Stimulated activated CD4-positive, alpha-beta T cell treated with anti-CD3 and anti-CD28 coated beads, Interleukin-4, amount 100 ng/mL, for 24 hours (primary cell): ENCODE data around the gene C4orf36.
A peak's percentile ranks its signal among the peaks of the same experiment; 100 is the strongest.

Experiments
- DNase-seq: peaks from one replicate; pipeline ENCODE4 v3.0.0-alpha.2; 2020

C4orf36 gene

GRCh38 chr4:86891762-86892635 is at the start of gene C4orf36:
C4orf36 (minus strand) TSS chr4:86892422; CDS start chr4:86891520, 902 bp downstream.
- DNase-seq, result peak; percentile 23

- no peak for DNase-seq
Observed at GRCh38 chr4:86940920-86941460, 48.8 kb upstream of the C4orf36 start.

DNA sequence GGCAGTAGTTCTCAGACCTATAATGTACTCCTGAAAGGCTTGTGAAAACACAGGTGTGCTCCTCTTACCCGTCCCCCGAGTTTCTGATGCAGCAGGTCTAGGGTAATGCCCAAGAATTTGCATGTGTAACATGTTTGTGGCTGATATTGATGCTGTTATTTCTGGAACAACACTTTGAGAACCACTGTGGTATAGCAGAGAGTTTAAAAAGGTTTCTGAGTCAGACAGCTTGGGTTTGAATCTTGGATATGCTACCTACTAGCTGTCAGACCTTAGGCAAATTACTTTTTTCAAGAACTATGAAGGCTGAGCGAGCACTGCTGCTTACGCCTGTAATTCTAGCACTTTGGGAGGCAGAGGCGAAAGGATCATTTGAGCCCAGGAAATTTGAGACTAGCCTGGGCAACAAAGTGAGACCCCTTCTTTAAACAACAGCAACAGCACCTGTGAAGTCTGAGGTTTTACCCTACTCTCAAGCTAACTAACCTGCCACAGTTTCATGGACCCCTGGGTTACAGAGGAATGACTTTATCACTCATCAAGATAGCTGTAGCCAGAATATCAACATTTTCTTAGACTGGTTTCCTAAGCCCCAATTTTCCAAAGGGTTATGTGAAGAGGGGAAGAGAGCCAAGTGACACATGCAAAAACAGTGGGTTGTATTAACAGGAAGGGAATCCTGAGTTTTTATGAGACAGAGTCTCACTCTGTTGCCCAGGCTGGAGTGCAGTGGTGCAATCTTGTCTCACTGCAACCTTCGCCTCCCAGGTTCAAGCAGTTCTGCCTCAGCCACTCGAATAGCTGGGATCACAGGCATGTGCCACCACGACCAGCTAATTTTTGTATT is 47.7 kb upstream of the C4orf36 start:
- DNase-seq, result peak; percentile 37

DNA sequence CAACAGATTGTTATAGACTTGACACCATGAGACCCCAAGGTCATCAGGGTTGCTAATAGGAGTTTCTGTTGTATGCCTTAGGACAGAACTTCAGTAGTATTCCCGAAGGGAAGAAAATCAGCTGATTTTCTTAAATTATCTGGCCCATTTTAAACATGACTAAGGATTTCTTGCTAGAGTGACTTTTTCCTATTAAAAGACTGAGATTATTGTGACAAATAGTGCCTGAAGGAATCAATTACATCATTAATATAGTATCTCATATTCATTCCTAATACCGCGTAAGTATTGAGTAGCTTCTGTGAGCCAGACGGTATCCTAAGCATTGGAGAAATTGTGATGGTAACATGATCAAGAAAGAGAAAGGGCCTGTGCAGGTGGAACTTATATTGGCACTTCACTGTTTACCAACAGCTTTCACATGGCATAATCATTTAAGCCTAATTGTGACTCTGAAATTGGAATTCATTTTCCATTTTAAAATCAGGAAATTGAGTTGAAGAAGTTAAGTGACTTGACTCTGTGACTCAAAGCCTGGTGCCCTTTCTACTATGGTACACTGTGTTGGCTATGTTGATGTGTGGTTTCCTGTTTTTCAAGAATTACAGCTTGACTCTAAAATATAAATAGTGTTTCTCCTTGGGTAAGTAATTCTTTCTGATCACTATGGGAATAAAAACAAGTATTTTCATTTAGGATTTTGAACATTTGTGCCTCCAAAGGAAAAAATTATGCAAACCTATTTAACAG is 46.7 kb upstream of the C4orf36 start:
- no peak for DNase-seq

GRCh38 chr4:86935853-86936733 is 43.9 kb upstream of the C4orf36 start:
- peak; percentile 82 for DNase-seq

GRCh38 chr4:86935566-86935852 is 43.3 kb upstream of the C4orf36 start:
- DNase-seq, result no peak

GRCh38 chr4:86934771-86935565 is 42.7 kb upstream of the C4orf36 start, which contains the start of gene AFF1:
AFF1 (plus strand) TSS chr4:86935011; CDS start chr4:86948534, 13,523 bp downstream.
- peak; percentile 89 for DNase-seq

DNA sequence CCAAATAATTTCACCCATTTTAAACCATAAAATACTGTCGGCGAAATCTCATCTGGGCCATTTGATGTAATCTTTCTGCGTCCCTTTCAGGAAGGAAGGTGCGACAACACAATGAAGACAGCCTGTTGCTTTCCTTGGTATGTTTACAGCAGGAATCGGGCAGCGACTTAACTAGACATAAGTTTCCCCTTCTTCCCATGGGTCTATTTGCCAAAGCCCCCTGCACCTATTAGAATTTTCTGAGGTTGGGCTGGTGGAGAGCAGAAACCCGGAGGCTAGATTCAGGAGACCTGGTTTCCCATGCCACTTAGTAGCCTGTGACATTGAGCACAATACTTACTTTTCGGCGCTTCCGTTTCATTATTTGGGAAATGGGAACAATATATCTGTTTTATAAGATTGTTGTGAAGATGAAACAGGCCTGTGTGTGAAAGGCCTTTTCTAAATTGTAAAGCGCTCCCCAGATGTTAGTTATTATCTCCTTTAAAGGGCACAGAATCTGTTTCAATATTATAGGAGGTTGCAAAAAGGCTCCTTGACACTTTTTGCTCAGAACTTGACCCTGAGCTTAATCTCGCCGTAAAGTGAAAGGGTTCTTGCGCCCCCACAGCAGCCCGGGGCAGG is 42.0 kb upstream of the C4orf36 start:
- DNase-seq, result no peak

DNA sequence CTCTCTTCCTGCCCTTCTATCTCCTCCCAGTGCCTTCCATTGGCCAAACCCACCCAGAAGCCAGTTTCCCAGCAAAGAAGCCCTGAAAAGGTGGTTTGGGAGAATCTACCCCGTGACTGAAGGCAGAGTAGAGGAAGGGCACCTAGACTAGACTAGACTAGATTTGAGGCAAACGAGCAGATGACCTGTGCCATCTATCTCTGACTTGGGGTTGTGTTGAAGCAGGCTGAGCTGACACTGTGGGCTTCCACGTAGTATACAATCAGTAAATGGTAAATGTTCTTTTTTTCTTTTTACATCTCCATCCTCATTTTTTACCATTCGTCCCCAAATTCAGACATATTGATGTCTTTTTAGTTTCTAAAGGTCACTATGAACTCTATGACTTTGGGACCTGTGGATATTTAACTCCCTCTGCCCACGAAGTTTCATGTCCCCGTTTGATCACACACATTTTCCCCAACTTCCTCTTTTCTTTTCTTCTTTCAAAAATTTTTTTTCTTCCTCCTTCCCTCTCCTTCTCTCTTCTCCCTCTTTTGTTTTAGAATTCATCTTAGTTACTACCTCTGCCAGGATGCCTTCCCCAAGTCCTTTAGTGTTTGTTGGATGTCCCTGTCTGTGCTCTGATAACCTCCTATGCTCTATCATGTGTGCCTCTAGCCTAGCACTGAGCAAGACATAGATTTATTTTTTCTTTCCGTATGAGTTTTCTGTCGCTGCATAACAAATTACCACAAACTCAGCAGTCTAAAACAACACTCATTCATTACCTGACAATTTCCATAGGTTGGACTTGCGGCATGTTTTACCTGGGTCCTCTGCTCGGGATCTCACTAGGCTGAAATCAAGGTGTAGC is 36.4 kb upstream of the C4orf36 start:
- DNase-seq, result no peak

DNA sequence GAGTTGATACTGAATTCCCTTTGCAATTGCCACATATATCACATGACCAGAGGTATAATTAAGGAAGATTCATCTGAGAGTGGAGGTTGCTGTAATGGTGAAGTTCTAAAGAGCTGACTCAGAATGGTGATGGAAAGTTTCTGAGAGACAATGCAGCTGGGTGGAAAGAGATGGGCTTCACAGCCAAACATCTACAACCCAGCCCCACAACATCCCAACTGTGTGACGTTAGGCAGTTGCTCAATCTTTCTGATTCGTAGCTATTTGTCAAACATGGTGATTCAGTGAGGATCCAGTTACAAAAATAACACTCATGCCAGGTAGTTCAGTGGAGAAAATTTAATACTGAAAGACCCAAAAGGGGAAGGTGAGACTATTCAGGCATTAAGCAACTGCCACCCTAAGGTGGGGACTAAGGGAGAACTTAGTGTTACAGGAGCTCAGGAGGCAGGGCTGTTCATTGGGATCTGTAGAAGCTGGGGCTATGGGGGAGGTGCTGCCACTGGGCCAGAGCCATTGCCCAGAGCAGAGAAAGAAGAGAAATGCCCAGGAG is 35.7 kb upstream of the C4orf36 start:
- peak; percentile 15 for DNase-seq

DNA sequence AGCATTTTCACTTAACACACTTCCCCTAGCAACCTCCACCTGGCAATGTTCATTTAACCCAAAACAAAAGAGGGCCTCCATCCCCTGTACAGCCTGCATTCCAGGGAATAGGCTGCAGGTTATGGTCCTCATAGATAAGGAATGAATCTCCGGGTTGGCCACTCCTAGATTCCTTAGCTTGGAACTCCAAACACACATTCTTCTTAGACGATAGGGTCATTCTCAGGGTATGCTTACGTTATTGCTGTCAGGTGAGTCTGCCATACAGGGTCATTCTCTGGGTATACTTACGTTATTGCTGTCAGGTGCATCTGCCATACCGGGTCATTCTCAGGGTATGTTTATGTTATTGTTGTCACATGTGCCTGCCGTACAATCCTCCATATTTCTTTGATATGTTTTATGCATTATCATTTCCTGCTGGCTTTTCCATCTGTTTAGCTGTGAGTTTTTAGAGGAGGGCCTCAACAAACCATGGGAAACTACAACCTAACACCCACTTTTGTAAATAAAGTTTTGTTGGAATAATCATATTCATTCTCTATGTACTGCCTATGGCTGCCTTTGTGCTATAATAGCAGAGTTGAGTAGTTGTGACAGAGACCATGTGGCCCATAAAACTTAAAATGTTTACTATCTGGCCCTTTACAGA is 34.3 kb upstream of the C4orf36 start:
- DNase-seq, result no peak

DNA sequence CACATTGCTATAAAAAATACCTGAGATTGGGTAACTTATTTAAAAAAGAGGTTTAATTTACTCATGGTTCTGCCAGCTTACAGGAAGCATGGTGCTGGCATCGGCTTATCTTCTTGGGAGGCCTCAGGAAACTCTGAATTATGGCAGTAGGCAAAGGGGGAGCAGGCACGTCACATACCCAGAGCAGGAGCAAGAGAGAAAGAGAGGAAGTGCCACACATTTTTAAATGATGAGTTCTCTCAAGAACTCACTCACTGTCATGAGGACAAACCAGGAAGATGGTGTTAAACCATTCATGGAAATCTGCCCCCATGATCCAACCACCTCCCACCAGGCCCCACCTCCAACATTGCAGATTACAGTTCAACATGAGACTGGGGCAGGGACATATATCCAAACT is 32.6 kb upstream of the C4orf36 start:
- DNase-seq, result no peak

GRCh38 chr4:86921608-86922252 is 29.5 kb upstream of the C4orf36 start:
- DNase-seq, result no peak

GRCh38 chr4:86919561-86920223 is 27.5 kb upstream of the C4orf36 start:
- no peak for DNase-seq

- DNase-seq, result no peak
Observed at GRCh38 chr4:86918539-86919072, 26.4 kb upstream of the C4orf36 start.

DNA sequence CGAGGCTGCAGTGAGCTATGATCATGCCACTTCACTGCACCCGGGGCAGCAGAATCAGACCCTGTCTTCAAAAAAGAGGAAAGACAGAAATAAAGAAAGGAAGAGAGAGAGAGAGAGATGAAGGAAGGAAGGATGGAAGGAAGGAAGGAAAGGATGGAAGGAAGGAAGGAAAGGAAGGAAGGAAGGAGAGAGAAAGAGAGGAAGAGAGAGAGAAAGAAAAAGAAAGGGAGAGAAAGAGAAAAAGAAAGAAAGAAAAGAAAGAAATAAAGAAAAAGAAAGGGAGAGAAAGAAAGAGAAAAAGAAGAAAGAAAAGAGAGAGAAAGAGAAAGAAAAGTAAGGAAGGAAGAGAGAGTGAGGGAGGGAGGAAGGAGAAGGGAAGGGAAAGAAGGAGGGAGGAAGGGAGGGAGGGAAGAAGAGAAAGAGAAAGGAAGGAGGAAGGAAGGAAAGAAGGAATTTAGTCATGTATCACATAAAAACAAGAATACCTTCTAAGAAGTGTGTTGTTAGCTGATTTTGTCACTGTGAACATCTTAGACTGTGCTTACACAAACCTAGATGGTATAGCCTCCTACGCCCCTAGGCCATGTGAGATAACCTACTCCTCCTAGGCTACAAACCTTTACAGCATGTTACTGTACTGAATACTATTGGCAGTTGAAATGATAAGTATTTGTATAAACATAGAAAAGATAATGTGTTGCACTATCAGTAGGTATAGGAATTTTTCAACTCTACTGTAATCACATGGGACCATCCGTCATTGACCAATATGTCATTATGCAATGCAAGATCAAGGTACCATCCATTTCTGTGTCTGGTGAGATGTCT is 25.2 kb upstream of the C4orf36 start:
- no peak for DNase-seq
